GM21390 (cell line): ENCODE results near the gene TTLL7.
"Not testable (repeated sequence)": the region's sequence is repeated elsewhere in the genome, so short reads cannot be mapped to it uniquely, and the experiment has no call there.

Experiments used
- ATAC-seq: cut with Tn5 transposase; IDR thresholded peaks from one replicate; pipeline ENCODE4 v1.9.1; 2021; ENCODE audit not compliant: unreplicated experiment

Gene TTLL7

GRCh38 chr1:83996191-83996590, 2.7 kb downstream of the TTLL7 start:
- ATAC-seq: no peak

- no peak for ATAC-seq
Observed at GRCh38 chr1:83995649-83996048, 3.3 kb downstream of the TTLL7 start.

- ATAC-seq: no peak
Observed at GRCh38 chr1:83994111-83994510, 4.8 kb downstream of the TTLL7 start.

GRCh38 chr1:83990734-83991133, 8.2 kb downstream of the TTLL7 start:
- no peak for ATAC-seq

- ATAC-seq: no peak
Observed at GRCh38 chr1:83985048-83985447, 13.9 kb downstream of the TTLL7 start.

GRCh38 chr1:83983918-83984317, 15.0 kb downstream of the TTLL7 start:
- not testable (repeated sequence) for ATAC-seq

- ATAC-seq: no peak
Observed at GRCh38 chr1:83978056-83978455, 20.9 kb downstream of the TTLL7 start.

GRCh38 chr1:83976920-83977319, 22.0 kb downstream of the TTLL7 start:
- ATAC-seq: no peak

GRCh38 chr1:83970802-83971201, 28.1 kb downstream of the TTLL7 start:
- no peak for ATAC-seq

GRCh38 chr1:83970114-83970513, 28.8 kb downstream of the TTLL7 start:
- no peak for ATAC-seq

- ATAC-seq: no peak
Observed at GRCh38 chr1:83967336-83967735, 31.6 kb downstream of the TTLL7 start.

- no peak for ATAC-seq
Observed at GRCh38 chr1:83964153-83964552, 34.8 kb downstream of the TTLL7 start.

GRCh38 chr1:83961571-83962295, 37.2 kb downstream of the TTLL7 start:
- no peak for ATAC-seq

GRCh38 chr1:83960669-83961277, 38.2 kb downstream of the TTLL7 start:
- no peak for ATAC-seq

- ATAC-seq: no peak
Observed at GRCh38 chr1:83959824-83960498, 39.0 kb downstream of the TTLL7 start.

GRCh38 chr1:83958704-83959103, 40.2 kb downstream of the TTLL7 start:
- no peak for ATAC-seq

- no peak for ATAC-seq
Observed at GRCh38 chr1:83954166-83954823, 44.6 kb downstream of the TTLL7 start.

GRCh38 chr1:83950106-83950661, 48.7 kb downstream of the TTLL7 start:
- no peak for ATAC-seq

GRCh38 chr1:83942914-83943313, 56.0 kb downstream of the TTLL7 start:
- no peak for ATAC-seq

GRCh38 chr1:83934550-83934949, 64.4 kb downstream of the TTLL7 start:
- no peak for ATAC-seq

GRCh38 chr1:83932693-83933092, 66.2 kb downstream of the TTLL7 start:
- ATAC-seq: no peak
